Activated T-cell treated with anti-CD3 and anti-CD28 coated beads for 1 hour (primary cell): ENCODE measurements around the gene CDH24.
A peak's percentile ranks its signal among the peaks of the same experiment; 100 is the strongest.
"Not testable (repeated sequence)": the region's sequence is repeated elsewhere in the genome, so short reads cannot be mapped to it uniquely, and the experiment has no call there.

Experiments
- DNase-seq: peaks from one replicate; pipeline ENCODE4 v3.0.0-alpha.2; 2020; ENCODE audit warnings: low read depth

CDH24 gene

DNA sequence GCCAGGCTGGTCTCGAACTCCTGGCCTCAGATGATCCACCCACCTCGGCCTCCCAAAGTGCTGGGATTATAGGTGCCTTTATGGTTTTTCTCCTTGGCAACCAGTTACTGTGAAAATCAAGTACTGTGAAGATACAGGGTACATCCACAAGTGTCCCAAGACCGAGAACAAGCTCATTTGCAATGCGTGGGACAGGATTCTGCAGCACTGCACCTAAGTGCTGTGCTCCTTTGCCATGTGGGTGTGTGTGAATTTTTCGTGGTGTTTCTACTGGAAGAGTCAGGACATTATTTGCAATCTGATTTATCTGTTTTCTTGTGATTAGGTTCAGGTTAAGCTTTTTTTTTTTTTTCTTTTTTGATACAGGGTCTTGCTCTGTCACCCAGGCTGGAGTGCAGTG is 40.2 kb downstream of the CDH24 start:
- no peak for DNase-seq

DNA sequence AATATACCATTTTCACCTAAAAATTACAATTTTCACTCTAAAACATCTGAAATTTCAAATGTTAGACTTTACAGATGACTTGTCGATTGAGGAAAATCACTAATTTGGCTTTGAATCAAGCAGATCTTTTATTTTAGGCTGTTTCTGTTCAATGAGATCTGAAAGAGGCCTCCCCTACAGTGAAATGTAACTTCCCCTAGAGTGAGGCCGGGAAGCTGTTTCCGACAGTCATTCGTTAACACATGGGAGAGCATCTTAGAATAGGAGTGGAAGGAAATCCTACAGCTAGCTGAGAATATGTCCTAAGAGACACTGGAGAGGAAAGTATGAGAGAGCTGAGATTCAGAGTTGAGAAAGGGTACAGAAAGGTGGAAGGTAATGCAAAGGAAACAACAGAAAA is 41.7 kb downstream of the CDH24 start:
- no peak for DNase-seq

DNA sequence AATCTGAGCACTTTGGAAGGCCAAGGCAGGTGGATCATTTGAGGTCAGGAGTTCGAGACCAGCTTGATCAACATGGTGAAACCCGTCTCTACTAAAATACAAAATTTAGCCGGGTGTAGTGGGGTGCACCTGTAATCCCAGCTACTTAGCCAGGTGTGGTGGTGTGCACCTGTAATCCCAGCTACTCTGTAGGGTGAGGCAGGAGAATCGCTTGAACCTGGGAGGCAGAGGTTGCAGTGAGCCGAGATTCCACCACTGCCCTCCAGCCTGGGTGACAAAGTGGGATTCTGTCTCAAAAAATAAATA is 43.6 kb downstream of the CDH24 start:
- DNase-seq: not testable (repeated sequence)

DNA sequence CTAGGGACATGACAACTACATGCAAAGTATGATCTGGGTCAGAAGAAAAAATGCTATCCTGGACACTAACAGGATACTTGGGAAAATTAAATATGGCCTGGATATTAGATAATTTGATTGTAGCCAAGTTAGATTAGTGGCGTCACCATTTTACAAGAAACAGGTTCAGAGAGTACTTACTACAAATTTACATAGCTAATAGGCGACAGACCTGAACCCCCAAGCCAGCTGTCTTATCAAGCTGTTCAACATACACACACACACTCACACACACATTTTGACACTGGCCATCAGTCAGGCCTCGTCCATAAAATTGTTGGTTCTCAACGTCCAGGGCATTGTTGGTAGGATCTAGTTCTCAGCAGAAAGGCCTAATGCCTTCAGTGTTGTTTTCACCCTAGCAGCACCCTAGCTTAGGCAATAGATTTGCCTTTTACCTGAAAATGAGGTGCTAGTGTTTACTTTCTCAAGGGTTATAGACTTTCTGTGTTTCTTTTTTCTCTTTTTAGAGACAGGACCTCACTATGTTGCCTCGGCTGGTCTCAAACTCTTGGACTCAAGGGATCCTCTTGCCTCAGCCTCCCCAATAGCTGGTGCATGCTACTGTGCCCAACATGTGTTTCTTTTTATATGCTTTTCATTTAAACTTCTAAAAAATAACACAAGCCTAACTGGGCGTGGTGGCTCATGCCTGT is 44.1 kb downstream of the CDH24 start:
- DNase-seq: no peak

DNA sequence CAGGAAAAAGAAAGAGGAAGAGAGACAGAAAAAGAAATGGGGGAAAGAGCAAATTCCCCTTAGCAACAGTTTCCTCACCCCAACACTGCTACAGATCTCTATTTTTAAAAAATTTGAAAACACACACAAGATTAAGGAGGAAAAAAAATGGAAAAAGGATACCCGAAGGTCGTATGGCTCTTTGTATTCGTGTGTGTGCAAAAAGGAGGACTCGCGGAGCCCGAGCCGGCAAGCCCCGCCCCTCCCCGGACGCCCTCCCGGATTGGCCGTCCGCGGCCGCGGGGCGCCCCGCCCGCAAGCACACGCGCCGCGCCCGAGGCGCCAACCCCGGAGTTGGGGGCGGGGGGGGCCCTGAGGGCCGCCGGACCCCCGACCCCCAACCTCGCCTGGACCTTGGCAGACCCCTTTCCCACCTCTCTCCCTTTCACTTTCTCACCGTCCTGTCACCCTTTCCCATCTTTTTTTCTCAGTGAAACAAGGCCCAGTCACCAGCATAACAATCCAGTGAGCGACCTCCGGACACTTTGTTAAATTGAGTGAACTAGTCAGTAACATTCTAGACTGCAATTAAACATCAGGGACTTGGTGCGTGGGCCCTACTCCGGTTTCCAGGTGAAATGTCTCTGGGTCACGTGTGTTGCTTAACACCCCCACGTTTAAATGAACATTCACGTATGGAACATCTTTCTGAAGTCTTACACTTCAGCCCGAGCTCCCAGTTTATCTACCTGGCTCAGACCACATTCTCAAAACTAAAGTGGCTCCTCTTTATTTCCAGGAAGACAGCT is 47.2 kb downstream of the CDH24 start, which contains the start of gene C14orf93:
C14orf93 (minus strand) TSS at position 205 of the 788 bp plus-strand sequence. CDS start 11,120 bp downstream, outside the sequence.
- DNase-seq: peak; percentile 72

DNA sequence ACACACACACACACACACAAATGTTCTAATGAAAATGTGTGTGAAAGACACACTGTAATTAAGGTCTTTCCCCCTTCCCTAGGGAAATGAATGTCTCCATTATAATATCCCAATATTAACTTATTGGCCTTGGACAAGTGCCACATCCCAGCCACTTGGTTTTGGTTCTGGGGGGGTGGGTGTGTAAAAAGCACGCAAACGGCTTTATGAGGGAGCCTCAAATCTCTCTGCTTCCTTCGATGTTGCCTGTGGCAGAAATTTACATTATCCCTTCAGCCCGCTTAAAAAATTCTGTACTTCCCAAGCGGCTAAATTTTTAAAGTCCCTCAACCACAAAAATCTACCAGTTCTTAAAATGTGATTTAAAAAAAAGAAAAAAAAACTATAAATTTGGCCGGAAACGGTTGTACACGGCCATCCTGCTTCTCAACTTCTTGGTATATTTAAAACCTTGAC is 47.8 kb downstream of the CDH24 start:
- no peak for DNase-seq

DNA sequence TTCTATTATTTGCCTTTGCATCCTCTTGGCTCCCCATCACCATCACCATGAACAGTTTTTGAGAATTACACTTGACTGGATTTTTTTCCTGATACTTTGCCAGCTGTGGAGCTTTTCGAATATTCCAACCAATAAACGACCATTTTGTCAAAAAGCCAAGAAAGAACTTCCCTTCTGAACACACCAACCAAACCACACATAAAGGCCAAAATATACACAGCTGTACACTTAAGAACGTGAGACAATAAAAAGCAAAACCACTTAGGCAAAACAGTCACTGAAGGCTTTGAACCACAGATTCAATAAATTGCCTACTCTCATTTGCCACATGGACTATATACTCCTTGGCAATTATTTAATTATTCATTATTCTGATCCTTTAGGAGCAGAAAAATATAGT is 48.5 kb downstream of the CDH24 start:
- no peak for DNase-seq

DNA sequence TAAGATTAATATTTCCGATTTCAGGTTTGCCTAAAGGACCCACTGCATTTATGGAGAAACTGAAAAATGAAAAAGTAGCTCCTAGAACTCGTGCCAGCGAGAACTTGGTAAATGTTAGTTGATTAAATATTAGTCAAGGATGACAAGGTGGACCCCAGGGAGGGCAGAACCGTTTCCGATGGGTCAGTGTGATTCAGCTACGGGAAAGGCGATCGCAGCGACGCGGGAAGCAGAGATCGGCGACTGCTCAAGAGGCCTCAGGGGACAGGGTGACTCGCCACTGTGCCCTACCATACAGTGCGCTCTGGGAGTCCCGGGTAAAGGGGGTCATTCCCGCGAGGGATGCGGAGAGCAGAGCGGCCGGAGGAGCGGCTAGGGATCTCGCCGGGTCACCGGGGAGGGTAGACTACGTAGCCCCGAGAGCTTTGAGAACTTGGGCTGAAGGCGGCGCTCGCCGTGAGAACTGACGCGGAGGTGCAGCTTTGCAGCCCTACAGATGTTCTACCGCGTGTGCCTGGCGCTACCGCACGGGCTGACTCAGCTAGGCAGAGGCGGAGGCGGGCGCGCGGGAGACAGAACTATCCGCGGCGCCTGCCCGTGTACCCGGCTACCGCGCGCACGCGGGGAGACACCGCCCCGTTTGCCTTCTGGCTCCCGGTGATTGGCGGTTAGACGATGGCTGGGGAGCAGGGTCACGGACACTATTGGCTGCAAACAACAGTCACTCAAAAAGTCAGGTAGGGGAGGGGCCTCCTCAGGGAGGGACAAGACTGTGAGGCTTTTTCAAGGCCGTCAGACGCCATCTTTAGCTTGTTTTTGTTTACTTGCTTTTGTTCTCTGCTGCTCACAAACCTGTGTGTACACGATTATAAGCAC is 50.5 kb downstream of the CDH24 start:
- DNase-seq: peak; percentile 92

DNA sequence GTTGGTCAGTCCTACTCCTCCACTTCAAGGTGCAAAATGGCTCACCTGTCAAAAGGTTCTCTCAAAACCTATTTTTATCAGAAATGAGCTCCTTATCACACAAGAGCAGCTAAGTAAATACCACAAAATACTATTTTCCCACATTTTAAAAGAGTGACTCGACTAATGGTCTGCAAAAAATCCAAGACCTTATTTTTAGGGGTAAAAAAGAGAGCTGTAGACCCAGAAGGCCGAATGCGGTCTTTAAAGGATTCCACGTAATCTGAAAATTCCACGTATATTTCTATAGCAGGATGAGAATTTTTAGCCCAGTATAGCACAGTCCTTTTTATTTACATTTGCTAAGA is 51.2 kb downstream of the CDH24 start:
- DNase-seq: no peak

DNA sequence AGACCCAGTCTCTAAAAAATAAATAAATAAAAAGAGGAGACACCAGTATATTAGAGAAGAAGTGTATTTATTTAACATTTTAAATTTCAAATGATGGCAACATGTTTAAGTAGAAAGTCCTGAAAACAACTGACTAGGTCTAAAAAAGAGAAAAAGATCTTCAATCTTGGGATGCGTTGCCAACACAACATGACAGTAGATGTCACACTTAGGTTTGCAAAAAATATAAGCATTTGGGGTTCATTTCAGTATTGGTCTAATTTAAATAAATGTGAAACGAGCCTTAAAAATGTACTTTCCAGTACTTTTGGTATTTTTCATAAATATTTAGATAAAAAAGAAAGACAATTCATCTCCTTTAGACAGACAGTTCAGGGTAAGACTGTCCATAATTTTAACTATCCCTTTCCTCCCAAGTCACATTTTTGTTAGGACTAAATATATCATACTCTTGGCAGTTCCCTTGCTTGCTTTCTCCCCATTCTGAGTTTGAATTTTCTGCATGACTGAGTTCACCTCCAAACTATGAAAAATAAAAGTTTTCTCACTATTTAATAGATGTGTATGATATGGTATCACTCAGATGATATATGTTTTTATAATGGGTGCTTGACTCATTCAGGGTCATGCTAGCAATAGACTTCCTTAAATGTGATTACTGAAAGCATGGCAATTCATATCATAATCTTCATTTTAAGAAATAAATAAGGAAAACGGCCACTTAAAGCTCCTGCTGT is 51.7 kb downstream of the CDH24 start:
- DNase-seq: no peak

DNA sequence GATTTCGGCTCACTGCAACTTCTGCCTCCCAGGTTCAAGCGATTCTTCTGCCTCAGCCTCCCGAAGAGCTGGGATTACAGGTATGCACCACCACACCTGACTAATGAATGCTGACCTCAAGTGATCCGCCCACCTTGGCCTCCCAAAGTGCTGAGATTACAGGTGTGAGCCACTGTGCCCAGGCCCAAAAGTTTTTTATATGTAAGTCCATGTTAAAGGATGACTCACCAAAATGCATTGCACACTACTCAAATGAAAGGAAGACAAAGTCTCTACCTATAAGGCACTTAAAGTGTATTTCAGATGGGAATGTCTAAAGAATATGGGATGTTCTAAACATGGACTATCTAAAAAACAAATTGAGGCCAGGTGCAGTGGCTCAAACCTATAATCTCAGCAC is 53.0 kb downstream of the CDH24 start:
- not testable (repeated sequence) for DNase-seq

DNA sequence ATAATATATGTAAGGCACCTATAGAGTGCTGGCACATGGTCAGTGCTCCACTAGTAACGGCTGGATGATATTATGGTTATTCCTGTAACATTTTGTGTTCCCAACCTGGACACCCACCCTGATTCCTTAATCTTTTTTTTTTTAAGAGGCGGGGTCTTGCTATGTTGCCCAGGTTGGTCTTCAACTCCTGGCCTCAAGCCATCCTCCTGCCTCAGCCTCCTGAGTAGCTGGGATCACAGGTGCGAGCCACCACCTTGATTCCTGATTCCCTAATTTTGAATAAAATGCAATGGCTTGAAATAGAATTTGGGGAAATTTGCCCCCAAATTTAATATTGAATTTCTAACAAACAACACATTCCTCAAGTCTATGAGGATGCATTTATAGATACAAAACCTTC is 54.7 kb downstream of the CDH24 start:
- no peak for DNase-seq

DNA sequence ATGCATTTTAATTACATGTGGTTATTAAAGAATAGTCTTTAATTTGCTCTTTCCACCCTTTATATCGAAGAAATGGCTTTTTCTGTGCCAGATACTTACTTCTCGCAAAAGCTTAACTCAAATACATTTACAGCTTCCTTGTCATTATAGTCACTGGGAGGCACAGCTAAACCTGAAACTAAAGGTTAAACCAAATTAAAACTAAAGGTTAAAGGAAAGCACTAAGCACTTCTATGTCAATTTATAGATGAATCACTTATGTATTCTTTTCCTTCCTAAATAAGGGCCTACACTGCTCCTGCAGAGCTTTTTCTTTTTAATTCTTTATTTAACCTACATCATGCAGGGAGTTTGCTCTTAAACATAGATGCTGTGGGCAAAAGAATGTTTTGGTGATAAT is 56.5 kb downstream of the CDH24 start:
- DNase-seq: no peak

DNA sequence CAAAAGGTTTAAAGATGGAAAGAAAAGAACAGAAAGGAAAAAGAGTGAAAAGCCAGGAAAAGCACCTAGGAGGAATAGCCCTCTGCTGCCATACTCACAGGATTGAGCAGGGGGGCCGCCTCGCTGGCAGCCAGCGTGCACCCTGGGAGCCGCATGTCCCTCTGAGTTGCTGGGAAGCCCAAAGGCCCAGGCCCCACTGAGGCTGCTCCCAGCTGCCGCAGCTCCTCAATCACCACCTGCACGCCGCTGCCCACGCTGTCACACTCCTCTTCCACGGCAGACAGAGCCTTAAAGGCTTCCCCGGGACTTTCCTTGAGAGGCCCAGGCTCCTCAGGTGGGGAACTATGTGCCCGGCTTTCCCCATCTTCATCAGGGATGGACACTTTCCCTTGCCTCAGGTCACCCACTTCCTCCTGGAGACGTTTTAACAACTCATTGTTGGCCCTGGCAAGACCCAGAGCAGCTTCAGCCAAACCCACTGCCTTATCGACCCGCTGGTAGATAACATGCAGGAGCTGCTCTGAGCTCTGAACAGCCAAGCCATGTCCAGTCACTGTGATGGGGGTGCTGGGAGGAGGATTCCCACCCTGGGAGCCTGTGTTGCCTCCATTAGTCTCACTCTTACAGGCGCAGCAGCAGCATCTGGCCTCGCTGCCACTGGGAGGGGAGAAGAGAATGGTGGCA is 58.8 kb downstream of the CDH24 start:
- DNase-seq: no peak

DNA sequence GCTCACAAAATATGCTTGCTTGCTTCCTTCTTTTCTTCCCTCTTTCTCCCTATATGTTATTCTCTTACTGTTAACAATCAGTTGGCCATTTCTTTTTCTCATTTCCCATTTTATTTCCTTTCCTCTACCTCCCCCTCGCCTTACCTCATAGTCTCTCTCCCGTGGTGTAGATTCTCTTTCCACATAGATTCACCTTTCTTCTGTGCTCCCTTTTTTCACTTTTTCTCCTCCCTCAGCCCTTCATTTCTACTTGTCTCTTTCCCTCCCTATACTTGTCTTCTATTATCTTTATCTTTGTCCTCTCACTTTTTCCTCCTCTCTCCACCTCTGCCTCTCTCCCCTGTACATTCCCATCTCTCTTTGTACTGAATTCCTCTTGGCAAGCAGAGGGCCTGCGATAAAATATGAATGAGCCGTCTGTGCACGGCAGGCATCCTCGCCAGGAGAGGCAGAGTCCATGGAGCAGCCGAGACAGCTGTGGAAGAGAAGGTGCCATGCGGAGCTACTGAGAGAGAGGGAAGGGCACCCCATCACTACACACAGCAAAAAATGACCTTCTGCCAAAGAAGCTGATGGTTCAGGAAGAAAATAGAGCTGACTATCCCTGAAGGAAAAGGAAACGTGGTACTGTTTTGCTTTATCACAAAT is 59.5 kb downstream of the CDH24 start:
- no peak for DNase-seq
